Smooth muscle cell (in vitro differentiated cells): ENCODE data around the gene DLX3. TPM values are rescaled to one million over a fixed set of nuclear protein-coding genes. Genes with fewer than 3 reads are reported as not detected.
A peak's percentile ranks its signal among the peaks of the same experiment; 100 is the strongest.

Source experiments
- DNase-seq: peaks from one replicate; lab custom pipeline; 2025; ENCODE audit not compliant: unreplicated experiment; lab: John Stamatoyannopoulos, UW
- H2AFZ ChIP-seq: fragments of 200-600 bp; sonication (generic); 2 replicates; pipeline ENCODE4 v1.6.0; 2016; ENCODE audit warnings: antibody characterized with exemption, low read depth, mild to moderate bottlenecking
- H3F3A ChIP-seq: fragments of 200-600 bp; sonication (generic); 2 replicates; pipeline ENCODE4 v1.6.0; 2017; ENCODE audit warnings: antibody characterized with exemption, low read depth
- H3K27ac ChIP-seq: fragments of 200-600 bp; sonication (generic); 2 replicates; pipeline ENCODE4 v1.5.1; 2016; ENCODE audit warnings: low read depth, mild to moderate bottlenecking
- H3K27me3 ChIP-seq: fragments of 200-600 bp; sonication (generic); 2 replicates; pipeline ENCODE4 v1.6.1; 2016; ENCODE audit warnings: low read depth, mild to moderate bottlenecking
- H3K36me3 ChIP-seq: fragments of 200-600 bp; sonication (generic); 2 replicates; pipeline ENCODE4 v1.5.1; 2016; ENCODE audit warnings: low read depth
- H3K4me1 ChIP-seq: fragments of 200-600 bp; sonication (generic); 2 replicates; pipeline ENCODE4 v1.5.1; 2016; ENCODE audit warnings: low read depth
- H3K4me2 ChIP-seq: fragments of 200-600 bp; sonication (generic); 2 replicates; pipeline ENCODE4 v1.6.0; 2016; ENCODE audit warnings: mild to moderate bottlenecking
- H3K4me3 ChIP-seq: fragments of 200-600 bp; sonication (generic); 2 replicates; pipeline ENCODE4 v1.5.1; 2016; ENCODE audit warnings: mild to moderate bottlenecking
- H3K79me2 ChIP-seq: fragments of 200-600 bp; sonication (generic); 2 replicates; pipeline ENCODE4 v1.6.0; 2016; ENCODE audit warnings: low read depth, mild to moderate bottlenecking
- H3K9ac ChIP-seq: fragments of 200-600 bp; sonication (generic); 2 replicates; pipeline ENCODE4 v1.6.0; 2016; ENCODE audit warnings: low read depth
- H3K9me3 ChIP-seq: fragments of 200-600 bp; sonication (generic); replicated peaks from 2 replicates; pipeline ENCODE4 v1.5.1; 2016; ENCODE audit warnings: low read depth
- H4K20me1 ChIP-seq: fragments of 200-600 bp; sonication (generic); 2 replicates; pipeline ENCODE4 v1.6.0; 2016; ENCODE audit warnings: low read depth
- CTCF ChIP-seq: fragments of 200-600 bp; sonication (generic); IDR thresholded peaks from 2 replicates; pipeline ENCODE4 v1.5.1; 2017; ENCODE audit warnings: borderline replicate concordance, mild to moderate bottlenecking, antibody characterized with exemption; ENCODE audit not compliant: insufficient read depth, poor library complexity, severe bottlenecking
- WGBS: methylation state at CpG from one replicate; pipeline ENCODE4 v1.1.7; 2016; ENCODE audit warnings: low lambda C conversion rate; 5-methylcytosine and 5-hydroxymethylcytosine counted together
- polyA plus RNA-seq: library from polyadenylated mRNA; unstranded; fragments of >200 nt; fragmentation: Nextera tagmentation; extraction: Ambion mirVana; gene quantifications from 2 replicates; pipeline ENCODE4 v1.2.1, GENCODE V29; 2016
- total RNA-seq: library from RNA; depleted of rRNA; stranded (reverse); fragments of >200 nt; gene quantifications from 2 replicates; pipeline ENCODE4 v1.2.3, GENCODE V29; 2014

DLX3 gene
- total and polyA plus RNA-seq, 2 experiments from 2014 or later, result 1.4 to 9.7 TPM

DNA sequence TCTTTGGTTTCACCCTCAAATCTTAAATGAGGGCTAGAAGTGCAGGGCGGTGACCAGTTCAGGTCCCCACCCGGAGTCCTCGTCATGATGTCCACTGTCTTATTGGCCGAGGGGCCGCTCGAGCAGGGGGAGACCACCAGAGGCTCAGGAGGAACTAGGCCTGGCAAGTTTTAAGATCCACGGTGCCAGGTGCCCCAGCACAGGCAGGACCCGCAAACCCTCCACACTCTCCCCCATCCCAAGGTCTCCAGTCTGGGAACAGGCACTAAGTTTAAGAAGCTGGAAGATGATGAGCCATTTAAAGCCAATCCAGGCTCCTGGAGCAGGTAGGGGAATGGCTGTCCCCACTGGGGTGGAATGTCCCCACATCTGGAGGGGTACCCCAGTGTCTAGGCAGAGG, 4.1 kb downstream of the DLX3 start:
- H3K79me2 ChIP-seq, result no peaks in the 10 kb centered on the region
- H3K36me3 ChIP-seq, result no peaks in the 10 kb centered on the region
- no peak overlapping the region for H3K9ac ChIP-seq
- peaks cover 64% of the 10 kb centered on the region for H3K27me3 ChIP-seq
- no peak for TF ChIP-seq CTCF
- H4K20me1 ChIP-seq, result no peaks in the 10 kb centered on the region
- 91% methylated on average over 8 of the region's 8 CpGs for WGBS
- H3K4me3 ChIP-seq, result no peak overlapping the region
- no peaks in the 10 kb centered on the region for H3F3A ChIP-seq
- H3K27ac ChIP-seq, result no peak overlapping the region
- DNase-seq, result no peak
- H2AFZ ChIP-seq, result no peak overlapping the region
- peaks cover 22% of the 10 kb centered on the region for H3K4me1 ChIP-seq
- no peaks in the 10 kb centered on the region for H3K9me3 ChIP-seq
- H3K4me2 ChIP-seq, result no peak overlapping the region

DNA sequence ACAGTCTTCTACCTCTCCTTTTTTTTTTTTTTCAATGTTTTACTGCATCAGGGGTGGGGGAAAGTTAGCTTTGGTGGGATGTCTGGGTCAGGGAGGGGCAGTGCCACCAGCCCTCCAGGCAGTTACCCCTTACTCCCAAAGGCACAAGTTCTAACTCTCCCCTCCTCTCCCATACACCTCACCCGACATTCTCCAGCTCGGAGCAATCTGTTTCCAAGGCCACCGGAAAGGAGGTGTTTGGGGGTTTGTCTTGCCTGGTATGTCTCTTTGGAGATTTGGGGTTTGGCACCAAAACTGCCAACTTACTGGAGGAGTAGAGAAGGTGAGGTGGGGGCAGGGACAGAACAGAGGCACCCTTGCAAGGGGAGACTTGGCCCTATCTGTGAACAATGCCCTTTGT, 4.7 kb downstream of the DLX3 start:
- H4K20me1 ChIP-seq, result no peaks in the 10 kb centered on the region
- no peaks in the 10 kb centered on the region for H3F3A ChIP-seq
- DNase-seq, result no peak
- no peak overlapping the region for H3K4me2 ChIP-seq
- no peaks in the 10 kb centered on the region for H3K79me2 ChIP-seq
- peaks cover 58% of the 10 kb centered on the region for H3K27me3 ChIP-seq
- no peaks in the 10 kb centered on the region for H3K9me3 ChIP-seq
- peaks cover 19% of the 10 kb centered on the region for H3K4me1 ChIP-seq
- H2AFZ ChIP-seq, result no peak overlapping the region
- no peaks in the 10 kb centered on the region for H3K36me3 ChIP-seq
- TF ChIP-seq CTCF, result no peak
- no peak overlapping the region for H3K27ac ChIP-seq
- H3K9ac ChIP-seq, result no peak overlapping the region
- H3K4me3 ChIP-seq, result no peak overlapping the region
- WGBS, result 78% methylated on average over 3 of the region's 3 CpGs

DNA sequence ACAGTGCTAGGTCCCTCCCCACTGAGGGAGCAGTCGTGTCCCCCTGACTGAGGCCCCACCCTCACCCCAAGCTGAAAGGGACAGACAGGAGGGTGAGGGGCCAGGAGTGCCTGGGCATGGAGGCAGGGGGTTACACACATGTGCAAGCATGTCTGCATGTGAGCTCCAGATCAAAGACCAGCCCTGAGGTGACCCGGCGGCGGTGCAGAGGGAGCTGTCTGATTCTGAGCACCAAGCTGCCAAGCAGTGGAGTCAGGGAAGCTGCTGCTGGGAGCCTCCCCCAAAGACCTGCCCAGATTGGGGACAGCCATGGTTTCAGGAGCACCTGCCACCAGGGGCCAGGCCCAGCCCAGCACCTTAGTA, 5.5 kb downstream of the DLX3 start:
- no peak for DNase-seq
- Histone ChIP-seq H3F3A (no peaks in the 10 kb centered on the region), H3K9me3 (no peaks in the 10 kb centered on the region), H4K20me1 (no peaks in the 10 kb centered on the region), H3K4me2 (no peak overlapping the region), H2AFZ (no peak overlapping the region), H3K4me3 (no peak overlapping the region), H3K27me3 (peaks cover 52% of the 10 kb centered on the region), H3K79me2 (no peaks in the 10 kb centered on the region), H3K4me1 (peaks cover 16% of the 10 kb centered on the region), H3K36me3 (no peaks in the 10 kb centered on the region), H3K27ac (no peak overlapping the region), H3K9ac (no peak overlapping the region)
- 86% methylated on average over 4 of the region's 4 CpGs for WGBS
- TF ChIP-seq CTCF, result no peak

GRCh38 chr17:49987681-49988441, 7.2 kb downstream of the DLX3 start:
- Histone ChIP-seq H3K27ac (no peak overlapping the region), H3K4me2 (peak overlapping the region; percentile 35), H3K4me3 (no peak overlapping the region), H3K79me2 (no peaks in the 10 kb centered on the region), H3K9ac (no peak overlapping the region), H3K27me3 (peaks cover 35% of the 10 kb centered on the region), H3K36me3 (no peaks in the 10 kb centered on the region), H2AFZ (no peak overlapping the region), H4K20me1 (no peaks in the 10 kb centered on the region), H3F3A (no peaks in the 10 kb centered on the region), H3K9me3 (no peaks in the 10 kb centered on the region), H3K4me1 (peaks cover 8% of the 10 kb centered on the region)
- WGBS, result 30% methylated on average over 15 of the region's 17 CpGs
- DNase-seq, result no peak
- TF ChIP-seq CTCF, result no peak
